ENCODE data around the gene EML2. TPM values are rescaled to one million over a fixed set of nuclear protein-coding genes. Genes with fewer than 3 reads are reported as not detected.

EML2 gene, protein sequence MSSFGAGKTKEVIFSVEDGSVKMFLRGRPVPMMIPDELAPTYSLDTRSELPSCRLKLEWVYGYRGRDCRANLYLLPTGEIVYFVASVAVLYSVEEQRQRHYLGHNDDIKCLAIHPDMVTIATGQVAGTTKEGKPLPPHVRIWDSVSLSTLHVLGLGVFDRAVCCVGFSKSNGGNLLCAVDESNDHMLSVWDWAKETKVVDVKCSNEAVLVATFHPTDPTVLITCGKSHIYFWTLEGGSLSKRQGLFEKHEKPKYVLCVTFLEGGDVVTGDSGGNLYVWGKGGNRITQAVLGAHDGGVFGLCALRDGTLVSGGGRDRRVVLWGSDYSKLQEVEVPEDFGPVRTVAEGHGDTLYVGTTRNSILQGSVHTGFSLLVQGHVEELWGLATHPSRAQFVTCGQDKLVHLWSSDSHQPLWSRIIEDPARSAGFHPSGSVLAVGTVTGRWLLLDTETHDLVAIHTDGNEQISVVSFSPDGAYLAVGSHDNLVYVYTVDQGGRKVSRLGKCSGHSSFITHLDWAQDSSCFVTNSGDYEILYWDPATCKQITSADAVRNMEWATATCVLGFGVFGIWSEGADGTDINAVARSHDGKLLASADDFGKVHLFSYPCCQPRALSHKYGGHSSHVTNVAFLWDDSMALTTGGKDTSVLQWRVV
- total RNA-seq: 16.4 and 17.9 TPM in 2 replicates

DNA sequence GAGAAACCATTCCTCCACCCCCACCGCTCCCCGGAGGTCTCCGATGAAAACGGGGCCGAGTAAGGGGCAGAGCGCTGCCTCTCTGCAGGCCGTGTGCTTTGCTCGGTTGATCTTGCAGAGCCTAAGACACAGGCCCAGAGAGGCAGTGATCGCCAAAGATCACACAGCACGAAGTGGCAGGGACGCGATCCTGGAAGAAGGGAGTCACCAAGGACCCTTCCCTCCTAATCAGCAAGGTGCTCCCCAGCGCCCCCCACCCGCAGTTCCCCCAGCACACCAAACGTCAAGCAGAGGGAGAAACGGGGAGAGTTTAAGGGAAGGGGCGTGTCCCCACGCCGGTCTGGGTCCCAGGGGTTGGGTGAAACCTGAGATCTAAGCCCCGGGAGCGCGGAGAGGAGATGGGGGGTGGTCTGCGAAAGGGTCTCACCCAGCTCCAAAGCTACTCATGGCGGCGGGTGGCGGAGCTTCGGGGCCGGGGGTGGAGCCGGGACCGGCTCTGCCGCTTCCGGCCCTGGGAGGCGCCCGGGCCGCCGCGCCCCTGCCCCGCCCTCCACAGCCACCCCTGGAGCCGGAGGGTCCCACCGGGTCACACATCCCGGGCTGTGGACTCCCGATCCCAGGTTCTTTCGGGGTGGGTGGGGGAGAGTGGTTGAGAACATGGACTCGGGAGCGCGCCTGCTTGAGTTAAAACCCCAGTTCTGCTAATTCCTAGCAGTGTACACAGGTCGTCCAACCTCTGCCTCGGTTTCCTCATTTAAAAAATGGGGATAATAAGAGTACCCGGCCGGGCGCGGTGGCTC, at the start of gene EML2:
Gene EML2, minus strand, starts transcription at position 468 of the 800 bp plus-strand sequence. Its CDS starts 21 bp downstream, at position 447.

DNA sequence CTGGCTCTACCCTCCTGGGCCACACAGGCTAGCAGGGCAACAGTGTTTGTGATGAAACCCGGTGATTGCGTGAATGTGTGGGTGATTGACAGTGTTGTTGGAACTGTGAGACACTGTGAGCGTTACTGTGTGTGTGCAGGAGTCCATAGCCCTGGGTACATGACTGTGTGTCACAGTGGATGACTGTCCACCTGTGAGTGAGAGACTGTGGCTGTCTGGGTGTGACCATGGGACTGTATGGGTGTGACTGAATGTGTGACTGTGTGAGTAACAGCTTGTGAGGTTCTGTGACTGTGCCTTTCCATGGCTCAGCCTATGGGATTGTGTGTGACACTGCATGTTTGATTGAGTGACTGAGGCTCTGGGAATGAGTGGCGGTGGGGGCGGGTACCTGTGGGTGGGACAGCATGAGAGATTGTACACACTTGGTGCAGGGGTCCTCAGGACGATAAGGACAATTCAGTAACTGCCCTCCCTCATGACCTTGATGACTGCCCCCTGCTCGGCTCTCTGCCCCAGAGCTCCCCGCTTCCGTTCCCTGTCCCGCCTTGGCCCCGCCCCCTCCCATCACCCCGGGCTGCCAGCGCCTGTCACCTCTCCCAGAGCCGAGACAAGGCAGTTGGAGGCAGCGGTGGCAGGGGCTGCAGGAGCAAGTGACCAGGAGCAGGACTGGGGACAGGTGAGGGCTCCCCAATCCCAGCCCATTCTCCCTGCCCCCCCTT, 28.6 kb upstream of the EML2 start, which contains the start of gene GIPR:
Gene GIPR, plus strand, starts transcription at position 602 of the 722 bp plus-strand sequence. CDS start 1,300 bp downstream, outside the sequence.

DNA sequence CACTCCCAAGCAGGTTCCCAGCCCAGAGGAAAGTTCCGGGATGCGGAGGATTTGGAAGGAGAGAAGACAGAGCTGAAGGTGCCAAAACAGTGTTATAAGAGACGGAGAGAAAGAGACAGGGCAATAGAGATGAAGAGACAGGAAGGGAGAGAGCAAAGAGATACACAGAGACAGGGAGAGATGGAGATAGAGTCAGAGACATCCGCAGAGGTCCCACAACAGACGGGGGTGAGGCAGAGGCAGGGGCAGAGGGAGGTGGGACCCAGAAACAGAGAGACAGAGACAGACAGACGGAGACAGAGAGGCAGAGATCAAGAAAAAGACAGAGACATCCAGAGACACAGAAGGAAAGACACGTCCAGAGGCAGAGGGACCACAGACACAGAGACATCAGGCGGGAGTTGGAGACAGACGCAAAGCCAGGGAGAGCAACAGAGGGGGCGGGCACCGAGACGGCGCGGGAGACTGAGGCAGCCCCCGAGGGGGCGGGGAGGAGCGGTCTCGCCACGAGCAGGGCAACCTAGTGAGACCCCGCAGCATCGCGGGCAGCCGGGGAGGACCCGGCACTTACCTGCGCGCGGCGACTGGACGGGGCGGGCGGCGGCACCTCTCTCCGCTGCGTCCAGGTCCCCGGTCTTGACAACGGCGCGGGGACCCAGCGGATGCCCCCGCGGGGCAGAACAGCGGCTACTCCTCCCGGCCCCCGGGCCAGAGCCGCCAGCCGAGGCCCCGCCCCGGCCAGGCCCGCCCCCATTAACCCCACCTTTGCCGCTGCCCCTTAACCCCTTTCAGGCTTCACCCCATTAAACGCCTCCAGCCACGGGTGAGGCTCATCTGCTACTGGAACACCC, 37.4 kb downstream of the EML2 start, which contains the start of gene GPR4:
Gene GPR4, minus strand, starts transcription at position 689 of the 851 bp plus-strand sequence. CDS start 10,346 bp downstream, outside the sequence.

DNA sequence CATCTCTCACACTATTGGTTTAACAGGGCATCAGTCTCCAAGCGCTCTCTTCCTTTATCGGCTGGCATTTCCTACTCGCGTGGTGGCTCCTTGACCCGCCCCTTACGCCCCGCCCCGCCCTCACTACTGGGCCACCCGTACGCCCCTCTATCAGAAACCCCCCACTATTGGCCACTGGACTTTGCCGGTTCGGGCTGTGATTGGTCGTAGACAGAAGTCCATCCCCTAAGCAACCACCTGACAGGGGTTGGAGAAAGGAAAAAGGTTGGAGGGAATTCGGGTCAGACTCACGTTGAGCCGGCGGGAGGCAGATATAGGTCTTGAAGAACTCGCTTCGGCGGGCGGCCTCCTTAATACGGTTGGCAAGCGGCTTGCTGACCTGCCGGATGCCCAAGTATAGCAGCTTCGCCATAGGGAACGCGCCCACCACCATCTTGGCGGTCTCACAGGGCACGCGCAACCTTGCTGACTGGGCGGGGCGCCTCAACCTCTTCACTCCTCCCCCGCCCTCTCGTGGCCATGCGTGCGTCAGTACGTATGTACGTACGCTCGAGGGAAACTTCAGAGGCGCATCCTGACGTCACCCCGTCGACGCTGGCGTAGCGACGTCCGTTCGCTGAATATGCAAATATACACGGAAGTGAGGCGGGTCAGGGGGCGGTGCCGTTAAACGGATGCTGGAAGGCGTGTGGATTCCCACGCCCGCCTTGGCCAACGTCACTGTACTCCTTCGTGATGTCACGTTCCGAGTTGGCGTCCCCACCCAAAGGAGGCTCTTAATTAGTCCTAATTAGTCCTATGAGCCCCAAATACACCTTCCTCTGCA, 54.7 kb downstream of the EML2 start, which contains the start of gene OPA3:
Gene OPA3, minus strand, starts transcription at position 471 of the 826 bp plus-strand sequence. Its CDS starts 38 bp downstream, at position 433.

Other genes with a start within 250 kb of the EML2 start
- gene PPP1R13L, start 234.3 kb downstream of the EML2 start, total RNA-seq: 23.8 and 31.1 TPM in 2 replicates
- 6.0 and 24.6 TPM in 2 replicates for gene POLR1G, start 232.8 kb downstream of the EML2 start, total RNA-seq
- gene ERCC1, start 215.5 kb downstream of the EML2 start, total RNA-seq: 97.6 and 131 TPM in 2 replicates
- 15.2 and 20.0 TPM in 2 replicates for gene FOSB, start 171.4 kb downstream of the EML2 start, total RNA-seq
- 11.7 and 24.2 TPM in 2 replicates for gene RTN2, start 142.3 kb downstream of the EML2 start, total RNA-seq
- gene PPM1N, start 141.0 kb downstream of the EML2 start, total RNA-seq: 1.0 TPM in 1 of 2 replicates, not detected in the other
- 140 and 199 TPM in 2 replicates for gene VASP, start 131.9 kb downstream of the EML2 start, total RNA-seq
- gene OPA3, start 54.6 kb downstream of the EML2 start, total RNA-seq: 8.5 and 11.9 TPM in 2 replicates
- gene GPR4, start 37.2 kb downstream of the EML2 start, total RNA-seq: not detected in 2 replicates
- gene GIPR, start 28.8 kb upstream of the EML2 start, total RNA-seq: 0.51 TPM in 1 of 2 replicates, not detected in the other
- 134 and 228 TPM in 2 replicates for gene SNRPD2, start 52.6 kb upstream of the EML2 start, total RNA-seq
- 22.2 and 29.7 TPM in 2 replicates for gene QPCTL, start 53.3 kb upstream of the EML2 start, total RNA-seq
- 11.9 and 15.3 TPM in 2 replicates for gene FBXO46, start 91.5 kb upstream of the EML2 start, total RNA-seq
- gene MEIOSIN, start 94.0 kb upstream of the EML2 start, total RNA-seq: not detected in 2 replicates
- 14.2 and 26.9 TPM in 2 replicates for gene SIX5, start 129.9 kb upstream of the EML2 start, total RNA-seq
- gene DMPK, start 143.1 kb upstream of the EML2 start, total RNA-seq: 8.5 and 23.1 TPM in 2 replicates
- 35.0 and 39.7 TPM in 2 replicates for gene DMWD, start 153.4 kb upstream of the EML2 start, total RNA-seq
- under 0.01 TPM in 1 of 2 replicates, not detected in the other for gene RSPH6A, start 175.9 kb upstream of the EML2 start, total RNA-seq
- 45.0 and 54.6 TPM in 2 replicates for gene SYMPK, start 223.8 kb upstream of the EML2 start, total RNA-seq
- 0.33 and 1.4 TPM in 2 replicates for gene FOXA3, start 224.9 kb upstream of the EML2 start, total RNA-seq
- gene IRF2BP1, start 246.7 kb upstream of the EML2 start, total RNA-seq: 28.0 and 39.0 TPM in 2 replicates

Data from mesangial cell (primary cell).